ENCODE results near the gene CTNNA3.

DNA sequence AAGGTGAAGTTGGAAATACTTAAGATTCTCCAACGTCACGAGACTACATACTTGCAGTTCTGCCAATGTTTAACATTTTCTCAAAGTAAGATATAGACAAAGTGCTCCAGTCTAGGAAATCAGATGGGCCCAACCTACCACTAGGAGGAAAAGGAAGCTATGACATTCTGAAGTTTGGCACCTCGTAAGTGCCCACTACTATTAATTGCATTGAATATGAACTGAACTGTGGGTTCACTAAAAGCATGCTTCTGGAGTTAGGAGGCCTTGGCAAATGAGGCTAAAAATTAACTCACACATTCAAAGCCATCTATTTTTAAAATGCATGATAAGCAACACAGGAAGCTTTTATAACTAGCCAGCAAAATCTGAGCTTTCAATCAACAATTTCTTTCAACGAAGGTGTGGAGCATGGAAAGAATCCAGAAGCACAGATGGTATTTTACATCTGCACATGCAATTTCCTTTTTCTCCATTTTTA lies 620.5 kb downstream of the CTNNA3 start:
- TF ChIP-seq, protein P1, sequence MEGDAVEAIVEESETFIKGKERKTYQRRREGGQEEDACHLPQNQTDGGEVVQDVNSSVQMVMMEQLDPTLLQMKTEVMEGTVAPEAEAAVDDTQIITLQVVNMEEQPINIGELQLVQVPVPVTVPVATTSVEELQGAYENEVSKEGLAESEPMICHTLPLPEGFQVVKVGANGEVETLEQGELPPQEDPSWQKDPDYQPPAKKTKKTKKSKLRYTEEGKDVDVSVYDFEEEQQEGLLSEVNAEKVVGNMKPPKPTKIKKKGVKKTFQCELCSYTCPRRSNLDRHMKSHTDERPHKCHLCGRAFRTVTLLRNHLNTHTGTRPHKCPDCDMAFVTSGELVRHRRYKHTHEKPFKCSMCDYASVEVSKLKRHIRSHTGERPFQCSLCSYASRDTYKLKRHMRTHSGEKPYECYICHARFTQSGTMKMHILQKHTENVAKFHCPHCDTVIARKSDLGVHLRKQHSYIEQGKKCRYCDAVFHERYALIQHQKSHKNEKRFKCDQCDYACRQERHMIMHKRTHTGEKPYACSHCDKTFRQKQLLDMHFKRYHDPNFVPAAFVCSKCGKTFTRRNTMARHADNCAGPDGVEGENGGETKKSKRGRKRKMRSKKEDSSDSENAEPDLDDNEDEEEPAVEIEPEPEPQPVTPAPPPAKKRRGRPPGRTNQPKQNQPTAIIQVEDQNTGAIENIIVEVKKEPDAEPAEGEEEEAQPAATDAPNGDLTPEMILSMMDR (IDR thresholded peaks at IDR 0.05), result no peak
- no peak for TF ChIP-seq POLR2A (IDR thresholded peaks at IDR 0.05)

Data from uterus (tissue), 2 donors.